Trophoblast cell (in vitro differentiated cells and primary cell): ENCODE results near the gene ETNPPL.

Source experiments
- DNase-seq, 2 donors: peaks; one replicate each; pipeline ENCODE4 v3.0.0-alpha.2; 2016
- H2AFZ ChIP-seq: 2 replicates; pipeline ENCODE4 v1.6.1; 2013; ENCODE audit warnings: low read length, moderate library complexity, mild to moderate bottlenecking; ENCODE audit not compliant: insufficient read depth, poor library complexity
- H2AK5ac ChIP-seq: 2 replicates; pipeline ENCODE4 v1.6.1; 2013; ENCODE audit warnings: mild to moderate bottlenecking, low read length
- H2BK120ac ChIP-seq: 2 replicates; pipeline ENCODE4 v1.6.1; 2013; ENCODE audit warnings: low read length, mild to moderate bottlenecking, moderate library complexity; ENCODE audit not compliant: insufficient read depth, poor library complexity
- H2BK12ac ChIP-seq: 2 replicates; pipeline ENCODE4 v1.6.1; 2013; ENCODE audit warnings: mild to moderate bottlenecking, low read length, moderate library complexity
- H2BK5ac ChIP-seq: 2 replicates; pipeline ENCODE4 v1.6.1; 2013; ENCODE audit warnings: low read length, low read depth, moderate library complexity, mild to moderate bottlenecking; ENCODE audit not compliant: poor library complexity
- H3K14ac ChIP-seq: 2 replicates; pipeline ENCODE4 v1.6.1; 2013; ENCODE audit warnings: mild to moderate bottlenecking, low read length
- H3K18ac ChIP-seq: 2 replicates; pipeline ENCODE4 v1.6.1; 2013; ENCODE audit warnings: mild to moderate bottlenecking, low read length
- H3K23ac ChIP-seq: 2 replicates; pipeline ENCODE4 v1.6.1; 2013; ENCODE audit warnings: low read length
- H3K27ac ChIP-seq: 2 replicates; pipeline ENCODE4 v1.5.1; 2013; ENCODE audit warnings: low read depth, mild to moderate bottlenecking, inconsistent platforms, low read length, moderate library complexity
- H3K27me3 ChIP-seq: 2 replicates; pipeline ENCODE4 v1.6.1; 2013; ENCODE audit warnings: inconsistent platforms, mild to moderate bottlenecking, low read length, moderate library complexity; ENCODE audit not compliant: insufficient read depth
- H3K36me3 ChIP-seq, 2 experiments: 1 replicate in 1 of 2; 2 replicates in 1 of 2; pipeline ENCODE4 v1.6.1; 2013; ENCODE audit warnings: low read length in 2 of 2, mild to moderate bottlenecking in 2 of 2, moderate library complexity in 1 of 2; ENCODE audit not compliant: insufficient read depth in 2 of 2, control insufficient read depth in 1 of 2
- H3K4ac ChIP-seq: 2 replicates; pipeline ENCODE4 v1.6.1; 2013; ENCODE audit warnings: low read depth, mild to moderate bottlenecking, low read length, moderate library complexity
- H3K4me1 ChIP-seq, 2 experiments: 1 replicate in 1 of 2; 2 replicates in 1 of 2; pipeline ENCODE4 v1.6.1; 2013; ENCODE audit warnings: low read length in 2 of 2, mild to moderate bottlenecking in 2 of 2, moderate library complexity in 1 of 2; ENCODE audit not compliant: insufficient read depth in 2 of 2, control insufficient read depth in 1 of 2
- H3K4me2 ChIP-seq: 2 replicates; pipeline ENCODE4 v1.6.1; 2013; ENCODE audit warnings: inconsistent platforms, mild to moderate bottlenecking, low read length, moderate library complexity
- H3K4me3 ChIP-seq: 2 replicates; pipeline ENCODE4 v1.5.1; 2013; ENCODE audit warnings: mild to moderate bottlenecking, low read depth, low read length, inconsistent platforms
- H3K79me1 ChIP-seq: one replicate; pipeline ENCODE4 v1.6.1; 2013; ENCODE audit warnings: low read length
- H3K79me2 ChIP-seq: 2 replicates; pipeline ENCODE4 v1.6.1; 2013; ENCODE audit warnings: low read length, mild to moderate bottlenecking; ENCODE audit not compliant: control insufficient read depth, insufficient read depth, poor library complexity
- H3K9ac ChIP-seq: 2 replicates; pipeline ENCODE4 v1.6.1; 2013; ENCODE audit warnings: mild to moderate bottlenecking, low read length
- H3K9me3 ChIP-seq: 2 replicates; pipeline ENCODE4 v1.6.1; 2013; ENCODE audit warnings: low read depth, mild to moderate bottlenecking, control low read depth, inconsistent platforms, low read length; ENCODE audit not compliant: insufficient read depth
- H4K12ac ChIP-seq: 2 replicates; pipeline ENCODE4 v1.6.1; 2013; ENCODE audit warnings: low read depth, mild to moderate bottlenecking, low read length, moderate library complexity
- H4K8ac ChIP-seq: 2 replicates; pipeline ENCODE4 v1.6.1; 2013; ENCODE audit warnings: low read depth, mild to moderate bottlenecking, low read length, moderate library complexity
- H4K91ac ChIP-seq: one replicate; pipeline ENCODE4 v1.6.1; 2013; ENCODE audit warnings: low read depth, mild to moderate bottlenecking, low read length, moderate library complexity
- WGBS: extraction: QIAGEN DNeasy Blood & Tissue Kit; methylation state at CpG from one replicate; pipeline ENCODE4 v1.1.7; 2013; ENCODE audit warnings: missing lambda C conversion rate; ENCODE audit not compliant: insufficient read length, insufficient coverage; ENCODE audit errors: extremely low coverage; 5-methylcytosine and 5-hydroxymethylcytosine counted together

Gene ETNPPL

DNA sequence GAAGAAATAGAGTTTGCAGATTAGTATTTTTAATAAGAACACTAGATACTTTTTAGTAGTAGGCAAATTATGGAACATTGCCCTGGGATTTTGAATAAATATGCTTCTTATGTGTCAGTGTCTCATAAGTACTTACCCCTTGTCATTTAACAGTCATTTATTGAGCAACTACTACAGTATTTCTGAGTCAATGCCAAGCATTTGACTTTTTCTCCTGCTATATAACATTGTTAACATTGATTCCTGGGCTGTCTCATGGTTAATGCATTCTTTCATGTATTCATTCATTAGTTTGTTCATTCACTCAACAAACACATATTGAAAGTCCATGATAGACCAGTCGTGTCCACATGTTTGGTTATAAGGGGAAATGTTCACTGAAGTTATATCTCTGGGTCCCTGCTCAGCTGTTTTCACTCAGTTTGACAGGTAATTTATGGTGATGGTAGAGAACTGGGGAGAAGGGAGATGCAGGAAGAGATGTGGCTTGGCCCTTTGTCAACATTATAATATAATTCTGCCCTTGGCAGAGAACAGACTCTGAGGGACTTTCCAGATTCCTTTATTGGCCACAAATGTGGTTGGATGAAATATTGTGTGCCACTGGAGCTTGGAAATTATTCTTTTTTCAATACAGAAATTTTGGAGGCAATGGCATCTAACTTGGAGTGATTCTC lies 62.6 kb downstream of the ETNPPL start:
- no peaks in the 10 kb centered on the region for H3K36me3 ChIP-seq
- H3K23ac ChIP-seq: no peak overlapping the region
- no CpG with 5 or more reads among the region's 1 CpG for WGBS
- H2AFZ ChIP-seq: no peak overlapping the region
- no peaks in the 10 kb centered on the region for H3K4me1 ChIP-seq
- H3K18ac ChIP-seq: no peak overlapping the region
- H2BK5ac ChIP-seq: no peak overlapping the region
- no peak overlapping the region for H4K91ac ChIP-seq
- H3K9me3 ChIP-seq: no peaks in the 10 kb centered on the region
- H3K14ac ChIP-seq: no peak overlapping the region
- no peaks in the 10 kb centered on the region for H3K27me3 ChIP-seq
- H2AK5ac ChIP-seq: no peak overlapping the region
- H3K27ac ChIP-seq: no peak overlapping the region
- no peaks in the 10 kb centered on the region for H3K79me2 ChIP-seq
- no peaks in the 10 kb centered on the region for H3K79me1 ChIP-seq
- no peak overlapping the region for H4K12ac ChIP-seq
- H3K4ac ChIP-seq: no peak overlapping the region
- H3K9ac ChIP-seq: no peak overlapping the region
- no peak overlapping the region for H3K4me3 ChIP-seq
- no peak overlapping the region for H2BK12ac ChIP-seq
- H2BK120ac ChIP-seq: no peak overlapping the region
- no peak overlapping the region for H3K4me2 ChIP-seq
- DNase-seq: no peak
- no peak overlapping the region for H4K8ac ChIP-seq

- no peak overlapping the region for H3K9ac ChIP-seq
- no peak overlapping the region for H3K4me2 ChIP-seq
- H2BK120ac ChIP-seq: no peak overlapping the region
- H4K8ac ChIP-seq: no peak overlapping the region
- H4K91ac ChIP-seq: no peak overlapping the region
- no peak overlapping the region for H3K14ac ChIP-seq
- no peak overlapping the region for H3K4me3 ChIP-seq
- H2BK12ac ChIP-seq: no peak overlapping the region
- H2AK5ac ChIP-seq: no peak overlapping the region
- H3K27ac ChIP-seq: no peak overlapping the region
- no peaks in the 10 kb centered on the region for H3K4me1 ChIP-seq
- H4K12ac ChIP-seq: no peak overlapping the region
- H3K27me3 ChIP-seq: no peaks in the 10 kb centered on the region
- no CpG with 5 or more reads among the region's 3 CpGs for WGBS
- H3K23ac ChIP-seq: no peak overlapping the region
- H3K79me2 ChIP-seq: no peaks in the 10 kb centered on the region
- H3K4ac ChIP-seq: no peak overlapping the region
- H3K18ac ChIP-seq: no peak overlapping the region
- no peaks in the 10 kb centered on the region for H3K9me3 ChIP-seq
- no peak for DNase-seq
- no peak overlapping the region for H2AFZ ChIP-seq
- H2BK5ac ChIP-seq: no peak overlapping the region
- no peaks in the 10 kb centered on the region for H3K36me3 ChIP-seq
- no peaks in the 10 kb centered on the region for H3K79me1 ChIP-seq
Observed at GRCh38 chr4:108696160-108696559, 66.7 kb downstream of the ETNPPL start.

GRCh38 chr4:108695062-108695461 lies 67.8 kb downstream of the ETNPPL start:
- no peaks in the 10 kb centered on the region for H3K27me3 ChIP-seq
- H2AFZ ChIP-seq: no peak overlapping the region
- no peak overlapping the region for H3K27ac ChIP-seq
- H3K79me2 ChIP-seq: no peaks in the 10 kb centered on the region
- no peak overlapping the region for H2AK5ac ChIP-seq
- no peaks in the 10 kb centered on the region for H3K4me1 ChIP-seq
- H3K36me3 ChIP-seq: no peaks in the 10 kb centered on the region
- no peak overlapping the region for H3K4me3 ChIP-seq
- no peak overlapping the region for H3K9ac ChIP-seq
- no peak overlapping the region for H3K4me2 ChIP-seq
- no peak overlapping the region for H2BK12ac ChIP-seq
- no peak overlapping the region for H3K23ac ChIP-seq
- H2BK5ac ChIP-seq: no peak overlapping the region
- WGBS: no CpG with 5 or more reads among the region's 1 CpG
- no peak overlapping the region for H4K91ac ChIP-seq
- DNase-seq: no peak
- H2BK120ac ChIP-seq: no peak overlapping the region
- H4K12ac ChIP-seq: no peak overlapping the region
- H3K14ac ChIP-seq: no peak overlapping the region
- no peak overlapping the region for H4K8ac ChIP-seq
- no peak overlapping the region for H3K18ac ChIP-seq
- H3K9me3 ChIP-seq: no peaks in the 10 kb centered on the region
- H3K4ac ChIP-seq: no peak overlapping the region
- H3K79me1 ChIP-seq: no peaks in the 10 kb centered on the region

DNA sequence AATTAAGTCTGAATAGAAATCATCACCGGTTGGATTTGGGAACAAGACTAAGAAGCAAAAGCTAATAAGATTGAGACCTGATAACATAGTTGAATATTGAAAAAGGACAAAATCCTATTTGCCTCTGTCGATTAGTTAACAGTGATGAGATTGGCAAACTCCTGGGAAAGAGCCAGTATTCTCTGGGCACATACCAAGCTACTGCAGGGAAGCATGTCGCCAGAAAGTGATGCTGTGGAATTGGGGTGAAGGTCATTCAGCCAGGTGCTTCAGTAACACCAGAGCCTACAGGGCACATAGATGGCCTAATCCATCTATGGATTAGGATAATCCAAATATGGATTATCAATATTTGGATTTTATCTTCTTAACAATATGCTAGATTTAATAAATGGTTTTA lies 68.4 kb downstream of the ETNPPL start:
- Histone ChIP-seq H3K23ac (no peak overlapping the region), H3K14ac (no peak overlapping the region), H2AFZ (no peak overlapping the region), H3K4me3 (no peak overlapping the region), H4K8ac (no peak overlapping the region), H3K27me3 (no peaks in the 10 kb centered on the region), H3K79me1 (no peaks in the 10 kb centered on the region), H3K27ac (no peak overlapping the region), H3K4me2 (no peak overlapping the region), H2BK12ac (no peak overlapping the region), H3K4ac (no peak overlapping the region), H4K12ac (no peak overlapping the region), H2AK5ac (no peak overlapping the region), H2BK120ac (no peak overlapping the region), H3K4me1 (no peaks in the 10 kb centered on the region), H4K91ac (no peak overlapping the region), H3K9me3 (no peaks in the 10 kb centered on the region), H2BK5ac (no peak overlapping the region), H3K18ac (no peak overlapping the region), H3K79me2 (no peaks in the 10 kb centered on the region), H3K9ac (no peak overlapping the region), H3K36me3 (no peaks in the 10 kb centered on the region)
- no CpG with 5 or more reads among the region's 3 CpGs for WGBS
- no peak for DNase-seq
